ENCODE results near the gene BRCA2. TPM values are rescaled to one million over a fixed set of nuclear protein-coding genes. Genes with fewer than 3 reads are reported as not detected.

The BRCA2 gene
- total and polyA plus RNA-seq, 9 donors, result 0.36 to 3.3 (median 0.95) TPM

- no peak for DNase-seq
- WGBS, 3 donors, result 65 to 81% (median 77%) methylated on average over 1 of the region's 1 CpG
- TF ChIP-seq EP300 (IDR thresholded peaks at IDR 0.05), result no peak
- no peak for TF ChIP-seq POLR2A (IDR thresholded peaks at IDR 0.05)
- no peak for TF ChIP-seq CTCF (IDR thresholded peaks at IDR 0.05)
- intact Hi-C loops (cut with DNase I), result no loop called here
- Histone ChIP-seq H3K27ac (no peak overlapping the region), H3K9me3 (no peaks in the 10 kb centered on the region), H3K27me3 (no peaks in the 10 kb centered on the region), H3K4me3 (no peak overlapping the region), H3K36me3 (no peaks in the 10 kb centered on the region), H3K4me1 (ENCODE audit: insufficient read depth) (no peaks in the 10 kb centered on the region)
Observed at GRCh38 chr13:32390484-32390883, 75.2 kb downstream of the BRCA2 start.

- Histone ChIP-seq H3K9me3 (no peaks in the 10 kb centered on the region), H3K4me3 (no peak overlapping the region), H3K27ac (no peak overlapping the region), H3K27me3 (no peaks in the 10 kb centered on the region), H3K36me3 (no peaks in the 10 kb centered on the region), H3K4me1 (ENCODE audit: insufficient read depth) (no peaks in the 10 kb centered on the region)
- WGBS, 3 donors, result 67 to 78% (median 71%) methylated on average over 4 of the region's 4 CpGs
- TF ChIP-seq EP300 (IDR thresholded peaks at IDR 0.05), result no peak
- no peak for TF ChIP-seq POLR2A (IDR thresholded peaks at IDR 0.05)
- TF ChIP-seq CTCF (IDR thresholded peaks at IDR 0.05), result no peak
- DNase-seq, result no peak
- intact Hi-C loops (cut with DNase I), result no loop called here
Observed at GRCh38 chr13:32391101-32391619, 75.9 kb downstream of the BRCA2 start.

- TF ChIP-seq POLR2A (IDR thresholded peaks at IDR 0.05) (no peak), EP300 (IDR thresholded peaks at IDR 0.05) (no peak), CTCF (IDR thresholded peaks at IDR 0.05) (no peak)
- no peaks in the 10 kb centered on the region for H3K27me3 ChIP-seq
- intact Hi-C loops (cut with DNase I), result no loop called here
- no peak overlapping the region for H3K4me3 ChIP-seq
- no peaks in the 10 kb centered on the region for H3K9me3 ChIP-seq
- no peak overlapping the region for H3K27ac ChIP-seq
- DNase-seq, result no peak
- no peaks in the 10 kb centered on the region for H3K36me3 ChIP-seq
- H3K4me1 ChIP-seq (ENCODE audit: insufficient read depth), result peaks cover 4% of the 10 kb centered on the region
- WGBS, 3 donors, result 92 to 95% (median 95%) methylated on average over 4 of the region's 4 CpGs
Observed at GRCh38 chr13:32403108-32403507, 87.8 kb downstream of the BRCA2 start.

GRCh38 chr13:32407854-32408253 lies 92.5 kb downstream of the BRCA2 start:
- TF ChIP-seq CTCF (IDR thresholded peaks at IDR 0.05) (no peak), EP300 (IDR thresholded peaks at IDR 0.05) (no peak), POLR2A (IDR thresholded peaks at IDR 0.05) (no peak)
- Histone ChIP-seq H3K27ac (peak overlapping the region; percentile 10 to 77), H3K27me3 (no peaks in the 10 kb centered on the region), H3K36me3 (no peaks in the 10 kb centered on the region), H3K4me1 (ENCODE audit: insufficient read depth) (peaks cover 6% of the 10 kb centered on the region), H3K9me3 (no peaks in the 10 kb centered on the region), H3K4me3 (no peak overlapping the region)
- DNase-seq, result no peak
- intact Hi-C loops (cut with DNase I), result no loop called here
- WGBS, 3 donors, result 80 to 83% (median 83%) methylated on average over 6 of the region's 6 CpGs

Measured in ovary (tissue), 9 donors.